ENCODE data around the gene NUDT3.
"Not testable (repeated sequence)": the region's sequence is repeated elsewhere in the genome, so short reads cannot be mapped to it uniquely, and the experiment has no call there.

The NUDT3 gene

GRCh38 chr6:34247481-34248197, 144.8 kb downstream of the NUDT3 start:
- TF ChIP-seq, protein P1, sequence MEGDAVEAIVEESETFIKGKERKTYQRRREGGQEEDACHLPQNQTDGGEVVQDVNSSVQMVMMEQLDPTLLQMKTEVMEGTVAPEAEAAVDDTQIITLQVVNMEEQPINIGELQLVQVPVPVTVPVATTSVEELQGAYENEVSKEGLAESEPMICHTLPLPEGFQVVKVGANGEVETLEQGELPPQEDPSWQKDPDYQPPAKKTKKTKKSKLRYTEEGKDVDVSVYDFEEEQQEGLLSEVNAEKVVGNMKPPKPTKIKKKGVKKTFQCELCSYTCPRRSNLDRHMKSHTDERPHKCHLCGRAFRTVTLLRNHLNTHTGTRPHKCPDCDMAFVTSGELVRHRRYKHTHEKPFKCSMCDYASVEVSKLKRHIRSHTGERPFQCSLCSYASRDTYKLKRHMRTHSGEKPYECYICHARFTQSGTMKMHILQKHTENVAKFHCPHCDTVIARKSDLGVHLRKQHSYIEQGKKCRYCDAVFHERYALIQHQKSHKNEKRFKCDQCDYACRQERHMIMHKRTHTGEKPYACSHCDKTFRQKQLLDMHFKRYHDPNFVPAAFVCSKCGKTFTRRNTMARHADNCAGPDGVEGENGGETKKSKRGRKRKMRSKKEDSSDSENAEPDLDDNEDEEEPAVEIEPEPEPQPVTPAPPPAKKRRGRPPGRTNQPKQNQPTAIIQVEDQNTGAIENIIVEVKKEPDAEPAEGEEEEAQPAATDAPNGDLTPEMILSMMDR (IDR thresholded peaks at IDR 0.05) = no peak
- Histone ChIP-seq H3K36me3 (peaks cover 14% of the 10 kb centered on the region), H3K4me1 (ENCODE audit: control insufficient read depth in 1 of 2, insufficient read depth in 1 of 2, low read depth in 1 of 2, low read length in 1 of 2) (peaks cover 40 to 50% of the 10 kb centered on the region in 2 experiments), H3K9me3 (no peaks in the 10 kb centered on the region), H3K4me3 (ENCODE audit: low read depth in 1 of 2, low read length in 1 of 2) (peak overlapping the region; percentile 87 to 92), H3K27me3 (no peaks in the 10 kb centered on the region), H3K27ac (peak overlapping the region; percentile 96)

DNA sequence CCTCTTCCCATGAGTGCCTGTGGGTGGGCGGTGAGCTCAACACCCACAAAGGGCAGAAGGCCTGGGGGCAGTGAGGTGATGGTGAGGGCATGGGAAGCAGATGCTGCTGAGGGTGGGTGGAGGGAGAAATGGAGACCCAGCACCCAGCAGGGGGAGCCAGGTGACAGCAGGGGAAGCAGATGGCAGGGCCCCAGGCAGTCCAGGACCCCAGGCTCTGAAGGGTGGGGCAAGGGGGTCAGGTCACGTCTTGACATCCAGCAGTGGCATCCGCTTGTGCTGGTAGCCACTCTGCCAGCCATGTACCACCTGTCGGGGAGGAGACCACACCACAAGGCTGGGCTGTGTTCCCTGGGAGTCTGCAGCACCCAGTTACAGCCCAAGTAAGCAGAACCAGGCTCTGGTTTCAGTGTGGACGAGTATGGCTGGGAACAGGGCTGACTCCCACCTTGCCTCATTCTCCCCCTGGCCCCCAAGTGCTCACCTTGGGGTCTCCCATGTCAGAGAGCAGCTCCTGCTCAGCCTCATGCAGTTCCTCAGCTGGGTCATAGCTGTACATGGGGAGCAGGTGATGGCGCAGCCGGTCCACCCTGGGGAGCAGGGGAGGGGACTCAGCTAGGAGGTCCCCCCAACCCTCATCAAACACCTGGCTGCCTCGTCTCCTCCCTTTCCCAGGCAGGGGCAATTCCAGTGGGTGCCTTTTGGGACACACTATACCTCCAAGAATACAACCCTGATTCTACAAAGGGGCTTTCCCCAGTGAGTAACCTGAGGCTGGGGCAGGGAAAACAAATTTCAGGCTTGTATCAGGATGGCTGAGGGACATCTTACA, 145.7 kb downstream of the NUDT3 start:
- Histone ChIP-seq H3K36me3 (peaks cover 14% of the 10 kb centered on the region), H3K9me3 (no peaks in the 10 kb centered on the region), H3K4me3 (ENCODE audit: low read depth in 1 of 2, low read length in 1 of 2) (no peak overlapping the region), H3K27me3 (no peaks in the 10 kb centered on the region), H3K27ac (peak overlapping the region; percentile 39), H3K4me1 (ENCODE audit: control insufficient read depth in 1 of 2, insufficient read depth in 1 of 2, low read depth in 1 of 2, low read length in 1 of 2) (peaks cover 35 to 42% of the 10 kb centered on the region in 2 experiments)
- TF ChIP-seq, protein P1 (IDR thresholded peaks at IDR 0.05) = no peak

GRCh38 chr6:34246249-34246562, 146.3 kb downstream of the NUDT3 start:
- Histone ChIP-seq H3K36me3 (peaks cover 14% of the 10 kb centered on the region), H3K27ac (no peak overlapping the region), H3K27me3 (no peaks in the 10 kb centered on the region), H3K4me1 (ENCODE audit: control insufficient read depth in 1 of 2, insufficient read depth in 1 of 2, low read depth in 1 of 2, low read length in 1 of 2) (peaks cover 32 to 41% of the 10 kb centered on the region in 2 experiments), H3K4me3 (ENCODE audit: low read depth in 1 of 2, low read length in 1 of 2) (no peak overlapping the region), H3K9me3 (no peaks in the 10 kb centered on the region)
- TF ChIP-seq, protein P1 (IDR thresholded peaks at IDR 0.05) = no peak

DNA sequence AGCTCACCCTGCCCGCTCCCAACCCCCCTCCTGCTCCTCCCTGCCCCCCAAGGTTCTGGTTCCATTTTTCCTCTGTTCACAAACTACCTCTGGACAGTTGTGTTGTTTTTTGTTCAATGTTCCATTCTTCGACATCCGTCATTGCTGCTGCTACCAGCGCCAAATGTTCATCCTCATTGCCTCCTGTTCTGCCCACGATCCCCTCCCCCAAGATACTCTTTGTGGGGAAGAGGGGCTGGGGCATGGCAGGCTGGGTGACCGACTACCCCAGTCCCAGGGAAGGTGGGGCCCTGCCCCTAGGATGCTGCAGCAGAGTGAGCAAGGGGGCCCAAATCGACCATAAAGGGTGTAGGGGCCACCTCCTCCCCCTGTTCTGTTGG, 146.7 kb downstream of the NUDT3 start:
- Histone ChIP-seq H3K4me1 (ENCODE audit: control insufficient read depth in 1 of 2, insufficient read depth in 1 of 2, low read depth in 1 of 2, low read length in 1 of 2) (peaks cover 28 to 39% of the 10 kb centered on the region in 2 experiments), H3K36me3 (peaks cover 14% of the 10 kb centered on the region)
- H3K27ac ChIP-seq; H3K27me3 ChIP-seq; H3K4me3 ChIP-seq (ENCODE audit: low read depth in 1 of 2, low read length in 1 of 2); H3K9me3 ChIP-seq: not testable (repeated sequence)

GRCh38 chr6:34245032-34245760, 147.3 kb downstream of the NUDT3 start:
- not testable (repeated sequence) for H3K4me3 ChIP-seq (ENCODE audit: low read depth in 1 of 2, low read length in 1 of 2); H3K9me3 ChIP-seq; H3K27ac ChIP-seq; H3K27me3 ChIP-seq
- Histone ChIP-seq H3K36me3 (peaks cover 14% of the 10 kb centered on the region), H3K4me1 (ENCODE audit: control insufficient read depth in 1 of 2, insufficient read depth in 1 of 2, low read depth in 1 of 2, low read length in 1 of 2) (peaks cover 22 to 33% of the 10 kb centered on the region in 2 experiments)

DNA sequence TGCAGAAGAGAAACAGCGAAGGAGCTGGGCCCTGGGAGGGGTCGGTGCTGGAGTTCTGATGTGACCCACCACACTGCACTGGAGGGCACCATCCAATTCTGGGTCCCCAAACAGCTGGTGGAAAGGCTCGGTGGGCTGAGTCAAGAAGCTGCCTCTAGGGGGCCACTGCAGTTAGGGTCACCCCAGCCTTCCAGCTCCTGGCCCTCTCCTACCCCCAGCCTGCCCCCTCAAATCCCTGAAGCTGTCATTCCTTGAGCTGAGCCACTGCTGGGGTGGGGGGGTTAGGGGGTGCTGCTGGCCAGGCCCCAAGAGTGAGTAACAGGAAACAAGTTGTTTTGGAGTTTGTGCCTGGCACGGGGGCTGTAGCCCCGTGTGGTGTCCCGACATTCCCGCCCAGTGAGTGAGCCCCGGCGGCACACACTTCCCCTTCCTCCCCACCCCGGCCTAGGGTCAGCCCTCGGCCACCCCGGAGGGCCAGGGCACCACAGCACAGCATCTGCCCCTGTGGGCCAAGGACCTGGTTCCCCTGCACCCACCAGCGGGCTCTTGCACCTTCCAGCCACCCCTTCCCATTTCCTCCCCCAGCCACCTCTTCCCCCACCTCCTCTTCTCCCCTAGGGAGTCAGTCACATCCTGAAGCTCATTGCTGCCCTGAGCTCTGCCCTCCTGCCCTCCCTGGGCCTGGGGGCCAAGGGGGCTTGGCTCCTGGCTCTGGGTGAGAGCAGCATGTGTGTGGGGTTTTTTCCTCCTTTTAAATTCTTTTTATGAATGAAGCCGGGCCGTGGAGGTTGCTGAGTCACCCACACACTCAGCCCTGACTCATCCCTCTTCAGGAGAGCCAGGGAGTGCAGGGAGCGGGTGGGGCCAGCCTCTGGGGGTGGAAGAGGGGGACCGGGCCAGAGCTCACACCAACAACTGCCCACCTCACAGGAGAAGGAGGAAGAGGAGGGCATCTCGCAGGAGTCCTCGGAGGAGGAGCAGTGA, 148.3 kb downstream of the NUDT3 start:
- Histone ChIP-seq H3K4me1 (ENCODE audit: control insufficient read depth in 1 of 2, insufficient read depth in 1 of 2, low read depth in 1 of 2, low read length in 1 of 2) (peaks cover 13 to 24% of the 10 kb centered on the region in 2 experiments), H3K36me3 (peaks cover 14% of the 10 kb centered on the region), H3K9me3 (no peaks in the 10 kb centered on the region), H3K27me3 (no peaks in the 10 kb centered on the region), H3K27ac (peak overlapping the region; percentile 53), H3K4me3 (ENCODE audit: low read depth in 1 of 2, low read length in 1 of 2) (no peak overlapping the region)
- TF ChIP-seq, protein P1 (IDR thresholded peaks at IDR 0.05) = no peak
